CD4-positive, CD25-positive, alpha-beta regulatory T cell (primary cell): ENCODE measurements around the gene LARP1. TPM values are rescaled to one million over a fixed set of nuclear protein-coding genes. Genes with fewer than 3 reads are reported as not detected.
A peak's percentile ranks its signal among the peaks of the same experiment; 100 is the strongest.

Experiments used
- ATAC-seq, 2 donors: fragments of 150-1000 bp; cut with Tn5 transposase; one replicate each; pipeline ENCODE4 v1.10.0; 2021; ENCODE audit warnings: low read depth in 2 of 2, moderate number of reproducible peaks in 2 of 2, moderate library complexity in 1 of 2
- DNase-seq, 3 donors: peaks; one replicate each; pipeline versions ENCODE4 v3.0.0 to v3.0.0-alpha.2; 2012 to 2022; ENCODE audit warnings: mixed read lengths in 1 of 3
- H3K27ac ChIP-seq: one replicate; pipeline ENCODE4 v1.7.0; 2013; ENCODE audit warnings: mild to moderate bottlenecking, low read length; ENCODE audit not compliant: insufficient read depth, poor library complexity, severe bottlenecking
- H3K27me3 ChIP-seq: one replicate; pipeline ENCODE4 v1.7.0; 2013; ENCODE audit warnings: low read length; ENCODE audit not compliant: control insufficient read depth, insufficient read depth
- H3K36me3 ChIP-seq: one replicate; pipeline ENCODE4 v1.7.0; 2013; ENCODE audit warnings: mild to moderate bottlenecking, low read length, moderate library complexity; ENCODE audit not compliant: control insufficient read depth, insufficient read depth
- H3K4me1 ChIP-seq: 2 replicates; pipeline ENCODE4 v1.7.0; 2013; ENCODE audit warnings: mild to moderate bottlenecking, low read length; ENCODE audit not compliant: insufficient read depth, control insufficient read depth, poor library complexity, severe bottlenecking
- H3K4me3 ChIP-seq: one replicate; pipeline ENCODE4 v1.7.0; 2013; ENCODE audit warnings: low read depth, mild to moderate bottlenecking, low read length, moderate library complexity
- H3K9me3 ChIP-seq, 2 experiments: 1 replicate in 1 of 2; 2 replicates in 1 of 2; pipeline ENCODE4 v1.7.0; 2013; ENCODE audit warnings: low read length in 2 of 2, mild to moderate bottlenecking in 1 of 2, moderate library complexity in 1 of 2; ENCODE audit not compliant: control insufficient read depth in 2 of 2
- H3K27ac Mint-ChIP-seq, 3 donors: one replicate each; pipeline ENCODE4 v1.8.0; 2020 to 2022; ENCODE audit warnings: mild to moderate bottlenecking in 3 of 3, mixed read lengths in 3 of 3, moderate library complexity in 2 of 3
- H3K27me3 Mint-ChIP-seq: one replicate; pipeline ENCODE4 v1.8.0; 2022; ENCODE audit warnings: mild to moderate bottlenecking, mixed read lengths
- H3K36me3 Mint-ChIP-seq: one replicate; pipeline ENCODE4 v1.8.0; 2020; ENCODE audit warnings: mixed read lengths
- H3K4me1 Mint-ChIP-seq, 4 donors: one replicate each; pipeline ENCODE4 v1.8.0; 2020 to 2022; ENCODE audit warnings: mixed read lengths in 4 of 4, mild to moderate bottlenecking in 1 of 4
- H3K4me3 Mint-ChIP-seq, 4 donors: one replicate each; pipeline ENCODE4 v1.8.0; 2020 to 2022; ENCODE audit warnings: mild to moderate bottlenecking in 4 of 4, mixed read lengths in 4 of 4, moderate library complexity in 3 of 4
- H3K9me3 Mint-ChIP-seq, 7 donors: one replicate each; pipeline ENCODE4 v1.8.0; 2020 to 2022; ENCODE audit warnings: mixed read lengths in 7 of 7, mild to moderate bottlenecking in 3 of 7, moderate library complexity in 2 of 7
- polyA plus RNA-seq, 4 donors: library from polyadenylated mRNA; unstranded; fragments of 300-500 nt; fragmentation: Illumina TruSeq; gene quantifications; one replicate each; pipeline ENCODE4 v1.2.3, GENCODE V29; 2021
- total RNA-seq: library from RNA; stranded (reverse); gene quantifications from one replicate; pipeline ENCODE4 v1.2.3, GENCODE V29; 2022

Gene LARP1
- total RNA-seq (122 TPM), polyA plus RNA-seq (10 to 100 TPM in 2 of 4 donors, 1 to 10 TPM in 2; 8.0 to 10.8 (median 10.0) TPM)

DNA sequence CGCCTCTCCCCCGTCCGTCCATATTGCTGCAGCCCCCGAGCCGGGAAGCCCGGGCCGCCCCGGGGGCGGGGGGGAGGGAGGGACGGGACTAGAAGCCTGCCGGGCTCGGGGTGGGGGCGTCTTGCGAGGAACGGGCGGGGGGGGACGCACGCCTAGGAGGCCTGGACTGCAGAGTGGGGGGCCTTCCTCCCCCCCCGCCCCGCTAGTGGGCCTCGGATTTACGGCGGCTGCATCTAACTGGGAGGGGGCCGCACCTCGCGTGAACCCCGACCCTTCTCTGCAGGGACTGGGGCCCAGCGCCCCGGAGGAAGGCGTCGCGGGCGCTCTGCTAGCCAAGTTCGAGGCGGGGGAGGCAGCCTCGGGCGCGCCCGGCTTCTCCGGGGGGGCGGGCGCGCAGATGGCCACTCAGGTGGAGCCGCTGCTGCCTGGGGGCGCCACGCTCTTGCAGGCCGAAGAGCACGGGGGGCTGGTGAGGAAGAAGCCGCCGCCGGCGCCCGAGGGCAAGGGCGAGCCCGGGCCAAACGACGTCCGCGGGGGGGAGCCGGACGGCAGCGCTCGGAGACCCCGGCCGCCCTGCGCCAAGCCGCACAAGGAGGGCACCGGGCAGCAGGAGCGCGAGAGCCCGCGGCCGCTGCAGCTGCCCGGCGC lies at the start of gene LARP1:
Gene LARP1 (plus strand): TSS at position 17 of the 648 bp plus-strand sequence. CDS start 381 bp downstream, at position 398.
- H3K27ac Mint-ChIP-seq: peak within 1 kb of the TSS; percentile 92 to 98 (median 98)
- Histone ChIP-seq H3K27me3 (no peaks in the 10 kb centered on the region), H3K27ac (peak within 1 kb of the TSS; percentile 92), H3K4me3 (peak within 1 kb of the TSS; percentile 48), H3K9me3 (no peaks in the 10 kb centered on the region), H3K36me3 (no peaks in the 10 kb centered on the region), H3K4me1 (peaks cover 35% of the 10 kb centered on the region)
- no peaks in the 10 kb centered on the region for H3K36me3 Mint-ChIP-seq
- H3K4me3 Mint-ChIP-seq: peak within 1 kb of the TSS; percentile 96 to 100 (median 98)
- H3K9me3 Mint-ChIP-seq: peaks cover 0 to 2% (median 0%) of the 10 kb centered on the region in 7 donors
- DNase-seq: no peak
- H3K4me1 Mint-ChIP-seq: peaks cover 22 to 52% (median 41%) of the 10 kb centered on the region in 4 donors
- no peak for ATAC-seq
- peaks cover 5% of the 10 kb centered on the region for H3K27me3 Mint-ChIP-seq

DNA sequence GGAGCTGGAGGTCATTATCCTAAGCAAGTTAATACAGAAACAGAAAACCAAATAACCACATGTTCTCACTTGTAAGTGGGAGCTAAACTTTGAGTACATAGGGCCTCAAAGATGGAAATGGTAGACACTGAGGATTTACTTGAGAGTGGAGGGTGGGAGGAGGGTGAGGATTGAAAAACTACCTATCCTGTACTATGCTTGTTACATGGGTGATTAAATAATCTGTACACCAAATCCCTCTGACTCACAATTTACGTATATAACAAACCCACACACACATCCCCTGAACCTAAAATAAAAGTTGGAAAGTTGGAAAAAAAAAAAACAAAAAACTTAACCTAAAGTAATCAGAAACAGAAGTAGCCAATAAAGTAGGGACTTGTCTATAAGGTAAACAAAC lies 48.8 kb upstream of the LARP1 start:
- Mint-ChIP-seq H3K27me3 (peaks cover 9% of the 10 kb centered on the region), H3K27ac (no peak overlapping the region), H3K4me3 (no peak overlapping the region), H3K4me1 (no peaks in the 10 kb centered on the region), H3K36me3 (no peaks in the 10 kb centered on the region), H3K9me3 (no peaks in the 10 kb centered on the region)
- Histone ChIP-seq H3K27me3 (no peaks in the 10 kb centered on the region), H3K9me3 (no peaks in the 10 kb centered on the region), H3K36me3 (no peaks in the 10 kb centered on the region), H3K27ac (no peak overlapping the region), H3K4me3 (no peak overlapping the region), H3K4me1 (no peaks in the 10 kb centered on the region)
- ATAC-seq (no peak), DNase-seq (no peak)

DNA sequence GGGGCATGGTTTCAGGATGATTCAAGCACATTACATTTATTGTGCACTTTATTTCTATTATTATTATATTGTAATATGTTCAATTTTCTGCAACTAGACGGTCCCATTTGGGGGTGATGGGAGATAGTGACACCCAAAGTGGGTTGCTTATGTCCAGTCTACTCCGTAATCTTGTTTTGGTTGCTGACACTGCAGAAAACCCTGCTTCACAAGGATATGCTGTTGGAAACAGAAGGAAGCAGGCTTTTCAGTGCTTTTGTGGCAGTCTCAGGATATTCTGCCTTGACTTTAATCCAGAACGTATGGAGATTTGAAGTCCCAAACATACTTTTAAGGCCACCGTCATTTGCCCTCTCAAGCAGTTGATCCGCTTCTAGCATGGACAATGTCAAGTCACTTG lies 47.5 kb upstream of the LARP1 start:
- Histone ChIP-seq H3K9me3 (no peaks in the 10 kb centered on the region), H3K4me3 (no peak overlapping the region), H3K27me3 (no peaks in the 10 kb centered on the region), H3K27ac (no peak overlapping the region), H3K36me3 (no peaks in the 10 kb centered on the region), H3K4me1 (no peaks in the 10 kb centered on the region)
- H3K4me3 Mint-ChIP-seq: no peak overlapping the region
- no peaks in the 10 kb centered on the region for H3K4me1 Mint-ChIP-seq
- DNase-seq: no peak
- no peaks in the 10 kb centered on the region for H3K36me3 Mint-ChIP-seq
- no peak overlapping the region for H3K27ac Mint-ChIP-seq
- H3K9me3 Mint-ChIP-seq: no peaks in the 10 kb centered on the region
- peaks cover 9% of the 10 kb centered on the region for H3K27me3 Mint-ChIP-seq
- no peak for ATAC-seq

DNA sequence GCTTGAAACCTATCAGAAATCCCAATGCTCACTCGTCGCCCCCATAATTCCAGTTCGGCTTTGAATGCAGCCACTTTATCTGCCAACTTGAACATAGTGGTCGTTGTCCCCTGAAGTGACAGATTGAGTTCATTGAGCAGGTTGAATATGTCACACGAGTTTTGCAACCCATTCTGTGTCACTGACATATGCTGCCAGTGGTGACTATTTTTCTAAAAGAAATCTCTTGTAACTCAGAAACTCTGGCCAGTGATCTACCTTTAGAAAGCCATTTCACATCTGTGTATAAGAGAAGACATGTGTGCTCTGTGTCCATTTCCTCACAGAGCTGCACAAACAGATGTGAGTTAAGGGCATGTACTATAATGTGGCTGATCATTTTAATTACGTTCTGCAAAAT lies 47.0 kb upstream of the LARP1 start:
- H3K27ac Mint-ChIP-seq: no peak overlapping the region
- no peaks in the 10 kb centered on the region for H3K27me3 ChIP-seq
- no peaks in the 10 kb centered on the region for H3K36me3 ChIP-seq
- DNase-seq (no peak), ATAC-seq (no peak)
- no peaks in the 10 kb centered on the region for H3K4me1 ChIP-seq
- H3K9me3 ChIP-seq: no peaks in the 10 kb centered on the region
- no peak overlapping the region for H3K4me3 ChIP-seq
- no peaks in the 10 kb centered on the region for H3K9me3 Mint-ChIP-seq
- H3K27me3 Mint-ChIP-seq: peaks cover 9% of the 10 kb centered on the region
- no peaks in the 10 kb centered on the region for H3K4me1 Mint-ChIP-seq
- H3K36me3 Mint-ChIP-seq: no peaks in the 10 kb centered on the region
- H3K27ac ChIP-seq: no peak overlapping the region
- H3K4me3 Mint-ChIP-seq: no peak overlapping the region

DNA sequence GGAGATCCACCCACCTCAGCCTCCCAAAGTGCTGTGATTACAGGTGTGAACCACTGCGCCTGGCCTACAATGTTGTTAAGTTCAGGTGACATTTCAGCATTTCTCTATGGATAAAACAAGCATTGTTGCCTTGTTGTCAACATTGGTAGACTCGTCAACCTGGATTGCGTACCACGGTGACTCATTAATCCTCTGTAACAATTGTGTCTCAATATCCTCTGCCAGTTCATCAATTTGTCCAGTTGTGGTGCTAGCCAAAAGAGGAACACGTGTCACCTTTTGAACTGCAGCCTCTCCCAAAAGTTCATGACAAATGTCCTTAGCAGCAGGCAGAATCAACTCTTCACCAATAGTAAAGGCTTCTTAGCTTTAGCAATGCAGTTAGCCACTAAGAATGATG lies 46.3 kb upstream of the LARP1 start:
- Histone ChIP-seq H3K4me1 (no peaks in the 10 kb centered on the region), H3K36me3 (no peaks in the 10 kb centered on the region), H3K4me3 (no peak overlapping the region), H3K27me3 (no peaks in the 10 kb centered on the region), H3K9me3 (no peaks in the 10 kb centered on the region), H3K27ac (no peak overlapping the region)
- H3K36me3 Mint-ChIP-seq: no peaks in the 10 kb centered on the region
- H3K4me1 Mint-ChIP-seq: no peaks in the 10 kb centered on the region
- H3K4me3 Mint-ChIP-seq: no peak overlapping the region
- ATAC-seq: no peak
- DNase-seq: no peak
- H3K9me3 Mint-ChIP-seq: no peaks in the 10 kb centered on the region
- no peak overlapping the region for H3K27ac Mint-ChIP-seq
- H3K27me3 Mint-ChIP-seq: peaks cover 9% of the 10 kb centered on the region

DNA sequence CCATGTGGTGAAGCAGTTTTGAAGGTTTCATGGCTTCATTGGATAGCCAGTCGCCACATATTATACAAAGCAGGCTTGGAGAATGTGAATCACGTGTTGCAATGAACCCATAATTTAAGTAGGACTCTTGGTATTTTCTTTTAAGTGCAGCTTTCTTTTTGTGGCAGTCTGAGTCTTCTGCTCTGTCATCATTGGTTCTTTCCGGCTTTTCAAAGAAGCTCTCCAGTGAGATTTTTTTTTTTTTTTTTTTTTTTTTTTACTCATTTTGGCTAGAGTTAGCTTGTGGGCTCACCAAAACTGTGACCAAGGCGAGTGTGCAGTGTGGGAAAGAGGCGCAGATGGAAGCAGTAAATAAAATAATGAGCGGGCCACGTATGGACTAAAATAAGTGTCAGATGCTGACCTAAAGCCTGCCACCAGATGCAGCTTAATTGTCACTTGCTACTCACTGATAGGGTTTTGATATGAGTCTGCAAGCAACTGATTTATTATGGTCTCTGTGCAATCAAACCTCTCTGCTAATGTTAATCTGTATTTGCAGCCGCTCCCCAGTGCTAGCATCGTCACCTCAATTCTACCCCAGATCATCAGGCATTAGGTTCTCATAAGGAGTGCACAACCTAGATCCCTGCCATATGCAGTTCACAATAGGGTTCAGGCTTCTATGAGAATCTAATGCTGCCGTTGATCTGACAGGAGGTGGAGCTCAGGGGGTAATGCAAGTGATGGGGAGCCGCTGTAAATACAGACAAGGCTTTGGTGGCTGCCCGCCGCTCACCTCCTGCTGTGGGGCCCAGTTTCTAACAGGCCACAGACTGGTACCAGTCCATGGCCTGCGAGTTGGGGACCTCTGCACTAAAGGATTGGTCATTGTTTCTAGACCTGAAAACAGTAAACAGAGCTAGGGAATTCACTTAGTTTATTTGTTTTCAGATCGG lies 45.5 kb upstream of the LARP1 start:
- Mint-ChIP-seq H3K4me3 (no peak overlapping the region), H3K36me3 (no peaks in the 10 kb centered on the region), H3K9me3 (no peaks in the 10 kb centered on the region), H3K4me1 (peaks cover 0 to 4% (median 0%) of the 10 kb centered on the region in 4 donors), H3K27me3 (peaks cover 9% of the 10 kb centered on the region), H3K27ac (no peak overlapping the region)
- Histone ChIP-seq H3K9me3 (no peaks in the 10 kb centered on the region), H3K36me3 (no peaks in the 10 kb centered on the region), H3K27me3 (no peaks in the 10 kb centered on the region), H3K4me3 (no peak overlapping the region), H3K27ac (no peak overlapping the region), H3K4me1 (no peaks in the 10 kb centered on the region)
- ATAC-seq (no peak), DNase-seq (no peak)

DNA sequence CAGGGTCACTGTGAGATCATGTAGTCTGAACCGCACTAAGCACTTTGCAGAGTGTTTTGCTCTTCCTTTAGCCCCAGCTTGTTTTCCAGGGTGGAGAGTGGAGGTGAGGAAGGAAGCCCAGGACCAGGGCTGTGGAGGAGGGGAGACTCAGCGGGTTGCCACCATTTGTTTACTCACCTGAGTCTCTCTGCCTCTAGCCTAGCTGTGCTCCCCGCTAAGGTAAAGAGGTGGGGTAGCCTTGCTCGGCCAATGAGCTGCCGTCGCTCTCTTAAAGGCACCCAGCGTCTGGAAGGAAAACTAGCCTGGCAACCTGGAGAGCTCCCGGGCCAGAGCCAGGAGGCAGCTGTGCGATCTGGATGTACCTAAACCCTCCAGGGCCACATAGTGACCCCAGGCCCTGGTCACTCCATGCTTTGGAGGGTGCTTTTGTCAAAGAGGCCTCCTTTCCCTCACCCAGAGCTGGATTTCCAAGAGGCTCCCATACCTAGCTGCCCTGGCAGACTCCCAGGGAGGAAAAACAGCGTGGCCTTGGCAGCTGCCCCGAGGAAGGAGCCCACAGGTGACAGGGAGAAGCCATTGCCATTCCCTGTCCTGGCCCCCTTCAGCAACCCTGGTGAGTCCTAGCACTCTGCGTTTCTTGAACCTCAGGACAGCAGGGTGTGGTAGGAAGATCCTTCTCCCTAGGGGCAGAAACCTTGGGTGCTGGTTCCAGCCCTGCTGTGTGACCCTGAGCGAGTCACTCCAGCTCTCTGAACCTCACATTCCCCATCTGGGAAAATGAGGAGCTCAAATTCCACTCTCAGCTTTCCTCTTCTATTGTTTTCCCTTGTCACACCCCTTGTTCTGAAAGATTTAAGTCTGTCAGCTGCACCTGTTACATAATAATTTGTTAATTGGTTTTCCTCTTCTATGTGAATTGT lies 42.4 kb upstream of the LARP1 start:
- H3K4me1 Mint-ChIP-seq: peaks cover 0 to 5% (median 0%) of the 10 kb centered on the region in 4 donors
- no peaks in the 10 kb centered on the region for H3K36me3 Mint-ChIP-seq
- no peak for DNase-seq
- H3K36me3 ChIP-seq: no peaks in the 10 kb centered on the region
- peak overlapping the region in 1 of 4 donors; percentile 93 for H3K4me3 Mint-ChIP-seq
- H3K27me3 Mint-ChIP-seq: peaks cover 5% of the 10 kb centered on the region
- H3K9me3 ChIP-seq: no peaks in the 10 kb centered on the region
- H3K27ac ChIP-seq: no peak overlapping the region
- ATAC-seq: no peak
- no peak overlapping the region for H3K27ac Mint-ChIP-seq
- no peaks in the 10 kb centered on the region for H3K4me1 ChIP-seq
- H3K4me3 ChIP-seq: no peak overlapping the region
- H3K9me3 Mint-ChIP-seq: no peaks in the 10 kb centered on the region
- H3K27me3 ChIP-seq: no peaks in the 10 kb centered on the region
